Dedifferentiated amniotic fluid mesenchymal stem cell (primary cell): Measurements from ENCODE around the gene XIST.
"Not testable (repeated sequence)": the region's sequence is repeated elsewhere in the genome, so short reads cannot be mapped to it uniquely, and the experiment has no call there.

ENCODE experiments used
- DNase-seq: peaks from one replicate; pipeline ENCODE4 v3.0.0-alpha.2; 2016; ENCODE audit errors: extremely low spot score

XIST gene

DNA sequence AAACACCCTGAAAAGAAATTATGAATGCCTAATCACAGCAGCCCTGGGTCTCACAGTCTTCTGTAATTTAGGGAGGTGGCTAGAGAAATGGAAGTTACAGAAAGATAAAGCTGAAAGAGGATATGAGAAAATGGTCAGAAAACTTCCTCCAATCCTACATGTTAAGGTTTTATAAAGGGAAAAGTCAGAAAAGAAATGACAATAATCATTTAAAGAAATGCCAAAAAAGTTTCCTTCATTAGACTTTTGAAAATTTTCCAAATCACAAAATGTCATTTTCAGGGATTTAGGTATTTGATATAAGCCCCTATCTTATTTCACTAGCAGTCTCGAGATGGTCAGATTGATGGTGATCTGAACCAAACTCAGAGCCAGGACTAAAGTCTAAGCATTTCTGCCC, 13.4 kb downstream of the XIST start:
- DNase-seq: no peak

DNA sequence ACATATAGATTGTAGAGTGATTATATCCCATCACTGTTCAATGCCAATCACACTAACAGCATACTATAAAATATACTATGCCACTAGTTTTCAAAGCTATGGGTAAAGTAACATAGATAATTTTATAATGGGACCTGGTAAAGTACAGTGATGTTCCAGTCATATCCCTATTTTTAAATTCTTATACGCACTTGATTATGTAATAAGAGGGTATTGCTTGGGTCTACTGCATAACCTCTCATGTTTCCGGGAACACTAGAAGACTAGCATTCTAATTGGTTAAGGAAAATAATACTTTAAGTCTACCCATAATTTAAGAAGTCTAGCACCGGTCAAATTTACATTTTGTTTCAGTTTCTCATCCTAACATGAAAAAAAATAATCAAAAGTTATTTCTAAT, 14.4 kb downstream of the XIST start:
- DNase-seq: no peak

DNA sequence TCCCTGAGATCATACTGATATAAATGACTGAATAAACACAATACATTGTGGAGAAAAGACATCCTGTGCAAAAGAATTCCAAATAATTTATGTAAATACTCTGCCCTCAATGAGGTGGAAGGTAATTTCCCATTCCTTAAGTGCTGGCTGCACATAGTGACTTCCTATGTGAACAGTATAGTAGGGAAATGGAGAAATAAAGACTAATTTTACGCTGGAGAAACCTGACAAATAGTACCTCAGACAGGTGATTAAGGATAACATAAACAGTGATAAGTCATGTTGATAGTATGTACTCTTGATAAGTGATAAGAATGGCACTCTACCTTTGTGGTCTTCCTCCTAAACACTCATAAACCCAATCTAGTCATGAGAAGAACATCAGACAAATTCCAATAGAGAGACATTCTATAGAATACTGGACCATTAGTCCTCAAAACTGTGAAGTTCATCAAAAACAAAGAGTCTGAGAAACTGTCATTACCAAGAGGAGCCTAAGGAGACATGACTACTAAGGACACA, 15.5 kb downstream of the XIST start:
- DNase-seq: no peak

DNA sequence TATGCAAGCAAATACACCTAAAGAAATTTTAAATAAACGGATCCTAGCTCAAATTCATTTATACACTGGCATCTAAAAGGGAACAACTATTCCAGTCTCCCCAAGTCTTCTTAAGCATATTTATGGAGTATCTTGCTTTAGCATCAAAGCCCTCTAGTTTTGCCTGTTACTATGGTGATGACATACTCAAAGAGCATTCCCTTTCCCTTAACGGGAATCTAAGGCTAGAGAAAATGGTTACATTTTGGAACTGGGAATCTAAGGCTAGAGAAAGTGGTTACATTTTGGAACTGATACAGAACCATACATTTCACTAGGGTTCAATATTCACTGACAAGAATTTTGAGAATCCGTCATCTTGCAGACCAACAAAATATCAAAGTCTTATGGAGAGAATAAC, 18.3 kb downstream of the XIST start:
- no peak for DNase-seq

GRCh38 chrX:73832319-73832718, 20.2 kb downstream of the XIST start:
- DNase-seq: no peak

- no peak for DNase-seq
Observed at GRCh38 chrX:73831500-73831899, 21.0 kb downstream of the XIST start.

DNA sequence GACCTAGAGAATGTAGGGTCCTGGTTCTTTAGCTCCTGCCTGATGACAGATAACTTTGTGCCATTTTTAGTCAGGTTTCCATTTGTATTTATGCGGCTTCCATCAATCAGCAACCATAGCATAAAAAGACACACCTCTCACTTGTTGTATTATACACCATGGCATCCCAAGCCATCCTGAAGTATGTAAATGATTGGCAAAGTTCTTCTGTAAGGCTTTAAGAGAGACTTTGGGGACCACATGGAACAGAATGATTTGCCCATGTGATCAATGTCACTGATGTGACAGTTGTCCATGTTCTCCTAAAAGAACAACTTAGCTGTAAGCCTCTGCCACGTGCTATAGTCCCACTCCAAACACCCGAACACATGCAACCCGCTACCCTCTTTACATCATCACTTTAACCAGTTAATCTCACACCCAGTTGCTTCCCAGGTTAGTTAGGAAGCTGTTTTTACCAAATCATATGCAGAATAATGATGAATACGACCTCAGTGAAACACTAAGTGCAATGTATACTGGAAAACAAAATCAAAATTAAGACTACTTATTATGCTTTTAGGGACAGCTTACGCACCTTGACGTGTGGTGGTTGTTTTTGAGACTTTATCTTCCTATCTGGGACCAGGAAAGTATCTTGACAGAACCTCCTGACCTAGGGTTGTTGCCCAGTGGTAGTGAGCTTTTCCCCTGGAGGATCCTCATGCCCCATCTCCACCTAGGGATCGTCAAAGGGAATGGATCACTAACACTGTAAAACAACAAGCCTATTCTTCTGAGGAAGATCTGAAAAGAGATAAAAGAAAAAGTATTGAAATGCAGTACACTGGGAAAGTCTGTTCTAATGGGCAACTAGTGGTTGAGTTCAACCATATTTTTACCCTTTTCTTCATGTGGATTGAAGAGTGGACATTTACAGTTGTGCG, 21.8 kb downstream of the XIST start:
- DNase-seq: no peak

GRCh38 chrX:73829890-73830466, 22.5 kb downstream of the XIST start:
- DNase-seq: no peak

- no peak for DNase-seq
Observed at GRCh38 chrX:73828080-73828720, 24.3 kb downstream of the XIST start.

DNA sequence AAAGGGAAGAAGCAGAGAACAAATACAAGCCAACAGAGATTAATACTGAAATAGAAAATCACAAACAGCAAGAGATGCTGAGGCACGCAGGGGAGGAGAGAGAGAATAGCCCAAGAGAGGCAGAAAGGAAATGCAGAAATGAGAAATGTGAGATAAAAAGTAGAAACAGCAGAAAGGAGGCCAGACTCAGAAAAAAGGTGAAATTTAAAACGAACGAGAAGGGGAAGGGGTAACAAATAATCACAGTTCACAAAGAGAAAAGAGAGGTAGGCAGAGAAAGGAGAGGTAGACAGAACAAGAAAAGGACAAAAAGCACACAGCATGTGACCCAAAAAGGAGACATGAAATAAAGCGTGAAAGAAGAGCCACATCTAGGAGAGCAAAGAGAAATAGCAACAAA, 25.1 kb downstream of the XIST start:
- no peak for DNase-seq

GRCh38 chrX:73826996-73827395, 25.5 kb downstream of the XIST start:
- DNase-seq: no peak

DNA sequence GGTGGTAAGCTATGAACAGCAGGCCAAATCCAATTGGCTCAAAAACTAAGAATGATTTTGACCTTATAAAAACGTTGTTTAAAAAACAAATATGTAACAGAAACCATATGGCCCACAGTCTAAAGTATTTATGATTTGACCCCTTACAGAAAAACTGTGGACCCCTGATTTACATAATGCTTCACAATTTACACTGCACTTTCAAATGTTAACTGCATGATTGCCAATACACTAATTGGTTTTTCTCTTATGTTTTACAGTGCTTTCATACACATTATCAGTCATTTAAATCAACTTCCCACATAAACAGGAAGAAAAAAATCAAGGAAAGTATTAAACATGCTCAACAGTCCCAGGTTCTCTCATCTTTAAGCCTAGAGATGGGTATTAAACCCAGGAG, 26.9 kb downstream of the XIST start:
- DNase-seq: no peak

GRCh38 chrX:73823473-73824004, 29.0 kb downstream of the XIST start:
- no peak for DNase-seq

DNA sequence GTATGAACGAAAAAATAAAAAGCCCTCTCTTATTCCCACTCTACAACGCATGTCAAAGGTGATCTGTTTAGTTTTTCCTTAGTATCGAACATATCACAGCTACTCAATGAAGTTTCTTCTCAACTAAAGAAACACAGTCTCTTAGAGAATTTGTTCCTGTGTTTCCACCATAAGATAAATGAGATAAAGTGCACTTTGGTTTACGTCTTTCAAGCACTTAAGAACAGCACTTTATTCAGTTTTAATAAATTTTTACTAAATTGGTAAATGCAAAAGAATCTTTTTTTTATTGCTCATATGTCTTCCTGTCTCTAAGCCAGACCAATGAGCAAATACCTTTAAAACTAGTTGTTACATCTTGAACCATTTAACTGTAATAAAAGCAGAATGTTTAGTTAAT, 29.7 kb downstream of the XIST start:
- DNase-seq: no peak

DNA sequence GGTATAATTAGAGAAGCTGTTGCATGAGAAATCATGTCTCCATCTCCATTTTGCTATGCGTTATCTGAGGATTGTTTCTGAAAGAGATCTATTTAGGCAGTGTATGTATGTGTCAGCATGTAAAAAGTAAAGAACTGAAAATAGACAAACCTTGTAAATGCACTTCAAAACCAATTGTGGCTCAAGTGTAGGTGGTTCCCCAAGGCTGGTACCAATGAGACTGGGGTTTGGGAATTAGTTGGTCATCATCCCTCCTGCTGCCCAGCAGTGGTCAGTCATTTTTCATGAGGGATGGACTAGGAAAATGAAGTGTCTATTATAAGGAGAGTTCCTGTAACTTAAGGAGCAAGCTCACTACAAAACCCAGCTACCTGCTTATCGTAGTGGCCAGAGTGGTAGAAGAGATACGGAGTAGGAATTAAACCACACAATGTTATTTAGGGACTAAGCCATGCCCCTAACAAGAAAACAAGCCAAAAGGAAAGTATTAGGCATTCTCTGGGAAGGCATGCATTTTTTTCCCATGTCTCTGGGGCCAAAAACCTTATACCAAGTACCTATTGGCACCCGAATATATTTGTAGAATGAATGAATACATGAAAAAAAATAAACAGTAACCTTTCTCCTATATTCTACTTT, 30.5 kb downstream of the XIST start:
- no peak for DNase-seq

GRCh38 chrX:73819864-73820558, 32.5 kb downstream of the XIST start:
- not testable (repeated sequence) for DNase-seq

DNA sequence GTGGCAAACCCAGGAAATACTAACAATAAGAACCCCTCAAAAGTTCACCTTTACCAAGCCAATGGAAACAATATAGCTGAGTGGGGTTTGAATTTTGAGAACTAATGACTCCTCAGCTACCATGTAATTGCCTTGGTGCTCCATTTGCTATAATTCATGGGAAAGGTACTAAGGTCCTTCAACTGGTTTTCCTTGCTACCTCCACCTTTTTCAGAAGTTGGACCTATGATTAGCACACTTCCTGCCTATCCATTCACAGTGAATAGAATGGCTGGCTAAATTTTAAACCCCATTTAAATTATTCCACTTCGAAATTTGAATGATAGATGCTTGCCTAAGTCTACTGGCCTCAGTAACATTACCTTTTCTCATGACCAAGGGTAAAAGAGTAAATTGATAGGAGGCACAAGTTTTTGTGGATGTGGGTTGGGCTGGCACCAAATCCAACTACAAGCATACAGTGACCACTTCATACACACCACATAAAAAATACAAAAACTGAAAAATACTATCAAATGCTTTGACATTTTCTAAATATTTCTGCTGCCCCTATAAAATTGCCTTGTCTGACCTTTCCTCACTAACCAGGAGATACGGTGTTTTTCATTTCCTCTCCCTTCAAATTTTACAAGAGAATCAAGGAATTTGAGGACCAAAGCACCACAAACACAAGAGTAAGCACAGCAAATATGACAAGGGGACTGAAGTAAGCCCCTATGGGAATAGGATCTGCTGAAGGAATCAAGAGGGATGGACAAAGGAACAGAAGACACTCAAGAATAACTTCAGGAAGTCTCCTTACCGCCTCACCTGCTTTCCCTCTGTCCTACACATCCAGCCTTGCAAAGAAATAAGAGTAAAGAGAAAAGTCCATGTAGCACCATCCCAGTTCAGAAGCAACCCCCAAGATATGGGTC, 34.1 kb downstream of the XIST start:
- no peak for DNase-seq

DNA sequence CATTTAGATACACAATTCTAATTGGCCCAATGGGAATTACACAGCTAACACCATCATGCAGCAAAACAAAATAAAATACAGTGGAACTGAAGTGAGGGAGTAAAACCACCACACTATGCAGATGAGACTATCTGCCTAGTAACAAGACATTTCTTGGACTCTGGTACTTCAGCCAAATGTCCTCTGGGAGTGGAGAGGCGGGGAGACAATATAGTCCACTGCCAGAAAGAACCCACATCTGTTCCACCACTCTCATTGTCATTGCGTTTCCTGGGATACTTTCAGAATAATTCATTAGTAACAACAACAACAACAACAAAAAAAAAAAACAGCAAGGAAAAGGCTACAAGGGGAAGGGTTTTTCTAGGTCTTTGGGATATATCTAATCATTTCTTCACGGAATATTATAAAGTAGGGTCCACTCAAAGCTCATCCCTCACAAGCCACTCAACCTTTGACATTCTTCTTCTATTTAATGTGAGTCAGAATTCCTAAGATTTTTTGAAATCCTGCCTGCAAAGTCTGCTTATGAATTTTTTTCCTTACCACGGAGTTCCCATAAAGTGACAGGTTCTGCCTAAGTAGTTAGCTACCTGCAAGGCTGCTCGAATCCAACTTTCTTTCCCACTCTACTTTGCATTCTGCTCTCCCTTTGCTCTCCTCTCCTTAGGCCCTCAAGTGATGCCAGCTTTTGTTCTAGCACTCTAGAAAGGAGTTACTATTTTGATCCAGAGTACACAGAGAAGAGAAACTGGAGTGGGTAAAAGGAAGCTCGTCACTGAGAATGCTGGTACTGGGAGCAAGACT, 34.9 kb downstream of the XIST start:
- DNase-seq: no peak

DNA sequence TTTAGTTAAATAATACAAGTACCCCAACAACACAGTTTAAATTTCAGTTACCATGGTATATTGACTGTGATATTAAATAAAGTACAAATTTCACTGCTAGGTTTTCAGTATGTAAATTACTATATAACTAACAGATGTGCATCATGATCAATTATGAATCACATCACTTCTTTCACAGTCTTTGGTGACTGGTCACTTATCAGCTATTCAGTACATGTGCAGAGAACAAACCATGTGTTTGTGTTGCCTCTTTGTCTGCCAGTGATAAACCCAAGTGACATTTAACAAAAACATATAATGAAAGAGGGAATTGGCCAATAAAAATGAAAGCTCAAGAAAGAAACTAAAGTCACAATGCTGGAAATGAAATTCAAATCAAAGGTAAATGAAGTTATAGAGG, 40.3 kb downstream of the XIST start:
- no peak for DNase-seq
